Stimulated activated CD4-positive, alpha-beta T cell treated with anti-CD3 and anti-CD28 coated beads, Interleukin-12 subunit alpha, Interleukin-12 subunit beta, amount 100 ng/mL, for 24 hours (primary cell): ENCODE results near the gene ARID2.

Source experiments
- DNase-seq, 2 experiments: peaks; one replicate each; pipeline ENCODE4 v3.0.0-alpha.2; 2020; ENCODE audit warnings: low read depth in 2 of 2

Gene ARID2

GRCh38 chr12:45762185-45763110, 32.9 kb downstream of the ARID2 start:
- DNase-seq = no peak

DNA sequence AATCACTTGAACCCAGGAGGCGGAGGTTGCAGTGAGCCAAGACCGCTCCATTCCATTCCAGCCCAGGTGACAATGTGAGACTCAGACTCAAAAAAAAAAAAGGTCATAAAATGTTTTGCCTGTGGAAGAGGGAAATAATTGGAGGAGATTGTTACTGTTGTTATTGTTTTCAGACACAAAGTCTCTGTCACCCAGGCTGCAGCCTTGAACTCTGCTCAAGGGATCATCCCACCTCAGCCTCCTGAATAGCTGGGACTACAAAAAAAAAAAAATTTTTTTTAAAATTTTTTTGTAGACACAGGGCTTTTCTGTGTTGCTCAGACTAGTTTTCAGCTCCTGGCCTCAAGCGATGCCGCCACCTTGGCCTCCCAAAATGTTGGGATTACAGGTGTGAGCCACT, 33.9 kb downstream of the ARID2 start:
- DNase-seq = no peak

GRCh38 chr12:45768194-45768593, 38.7 kb downstream of the ARID2 start:
- DNase-seq = no peak

- DNase-seq = no peak
Observed at GRCh38 chr12:45773747-45774146, 44.2 kb downstream of the ARID2 start.

DNA sequence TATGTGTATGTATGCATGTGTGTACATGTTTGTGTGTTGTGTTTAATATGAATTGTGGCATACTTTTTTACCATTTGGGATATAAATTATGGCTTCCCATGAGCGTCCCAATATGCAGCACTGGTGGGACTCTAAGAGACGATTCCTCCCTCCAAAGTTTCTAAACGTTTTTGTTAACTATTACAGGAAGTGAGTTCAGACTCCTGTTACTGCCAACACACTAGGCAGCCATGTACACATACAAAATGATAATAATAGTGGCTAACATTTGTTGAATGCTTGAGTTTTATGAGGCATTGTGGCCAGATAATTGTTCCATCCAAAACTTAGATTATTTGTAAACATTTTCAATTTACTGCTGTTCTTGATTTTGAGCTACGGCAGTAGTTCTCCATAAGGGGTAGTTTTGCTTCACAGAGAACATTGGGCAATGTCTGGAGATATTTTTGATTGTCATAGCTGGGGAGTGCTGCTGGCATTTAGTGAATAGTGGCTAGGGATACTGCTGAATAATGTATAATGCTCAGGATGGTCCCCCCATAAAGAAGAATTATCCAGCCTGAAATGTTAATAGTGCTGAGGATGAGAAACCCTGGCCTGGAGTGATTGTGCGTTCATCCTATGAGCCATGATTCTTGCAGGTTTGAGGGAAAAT, 45.1 kb downstream of the ARID2 start:
- DNase-seq = no peak

- no peak for DNase-seq
Observed at GRCh38 chr12:45775465-45775864, 46.0 kb downstream of the ARID2 start.

DNA sequence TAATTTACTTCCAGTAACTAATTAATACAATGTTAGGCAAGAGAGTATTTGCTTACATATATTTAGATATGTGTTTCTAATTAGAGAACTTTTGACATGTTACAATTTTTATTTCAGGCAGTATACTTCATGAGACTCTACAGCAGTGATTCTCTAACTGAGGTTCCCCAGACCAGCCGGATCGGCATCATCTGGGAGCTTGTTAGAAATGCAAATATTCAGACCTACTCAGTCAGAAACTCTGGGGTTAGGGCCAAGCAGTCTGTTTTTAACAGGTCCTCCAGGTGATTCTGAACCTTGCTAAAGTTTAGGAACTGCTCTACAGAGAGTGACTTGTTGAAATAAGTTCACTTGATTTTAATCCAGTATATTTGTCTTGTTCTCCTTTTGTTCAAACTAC, 46.5 kb downstream of the ARID2 start:
- DNase-seq = no peak

GRCh38 chr12:45779936-45780335, 50.4 kb downstream of the ARID2 start:
- no peak for DNase-seq

DNA sequence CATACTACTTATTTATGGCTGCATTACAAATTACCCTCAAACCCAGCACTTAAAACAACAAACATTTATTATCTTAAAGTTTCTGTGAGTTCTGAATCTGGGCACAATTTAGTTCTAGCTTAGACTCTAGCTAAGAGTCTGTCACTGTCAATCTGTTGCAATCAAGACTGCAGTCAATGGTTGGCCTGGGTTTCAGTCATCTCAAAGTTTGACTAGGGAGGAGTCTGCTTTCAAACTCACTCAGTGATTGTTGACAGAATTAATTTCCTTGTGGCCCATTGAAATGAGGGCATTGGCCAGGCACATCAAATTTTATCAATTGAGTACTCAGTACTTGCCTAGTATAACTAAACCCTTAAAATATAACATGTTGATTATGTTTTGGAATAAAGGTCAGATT, 51.6 kb downstream of the ARID2 start:
- no peak for DNase-seq

DNA sequence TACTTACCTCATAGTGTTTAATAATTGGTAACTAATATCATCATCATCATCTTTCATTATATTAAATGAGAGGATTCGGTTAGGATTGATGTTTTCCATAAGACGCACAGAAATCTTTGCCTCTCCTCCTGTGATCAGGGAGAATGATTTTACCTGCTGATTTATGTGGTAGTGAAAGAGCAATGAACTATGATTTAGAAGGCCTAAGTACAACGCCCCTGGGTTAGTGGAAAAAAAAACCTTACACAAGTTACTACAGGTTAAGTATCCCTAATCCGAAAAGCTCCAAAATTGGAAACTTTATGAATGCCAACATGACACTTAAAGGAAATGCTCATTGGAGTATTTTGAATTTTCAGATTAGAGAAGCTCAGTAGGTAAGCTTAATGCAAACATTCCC, 55.8 kb downstream of the ARID2 start:
- DNase-seq = no peak

DNA sequence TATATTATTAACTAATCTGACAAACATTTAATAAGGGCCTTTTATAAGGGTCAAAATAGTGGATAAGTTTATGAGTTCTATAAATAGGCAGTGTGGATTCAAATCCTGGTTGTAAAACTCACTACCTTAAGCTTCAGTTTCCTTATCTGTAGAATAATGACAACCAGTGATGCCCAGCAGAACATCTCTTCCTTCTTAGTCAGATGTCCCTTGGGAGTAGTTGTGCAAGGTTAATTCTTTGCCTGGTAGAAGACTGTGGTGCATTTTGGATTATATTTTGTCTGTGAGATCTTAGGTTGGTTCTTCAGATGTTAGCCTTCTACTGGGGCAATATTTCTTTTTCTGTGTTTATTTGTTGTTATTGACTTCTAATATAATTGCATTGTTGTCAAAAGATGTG, 59.5 kb downstream of the ARID2 start:
- DNase-seq = no peak

DNA sequence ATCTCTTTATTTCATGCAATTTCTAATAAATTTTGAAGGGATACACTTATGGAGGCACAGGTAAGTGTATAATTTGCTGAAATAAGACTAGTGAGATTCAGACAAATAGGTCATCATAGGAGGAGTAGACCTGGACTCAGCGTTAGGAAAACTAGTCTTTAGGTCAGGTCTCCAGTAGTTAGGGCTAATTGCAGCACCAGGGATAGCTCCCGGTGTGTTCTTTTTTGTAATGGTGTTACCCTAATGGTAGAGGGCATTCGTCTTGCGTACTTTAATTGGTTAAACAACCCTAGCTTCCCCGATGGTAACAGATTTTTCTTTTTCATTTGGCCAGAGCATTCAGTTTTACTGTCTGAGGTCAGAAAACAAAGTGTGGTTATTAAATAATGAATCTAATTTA, 64.9 kb downstream of the ARID2 start:
- no peak for DNase-seq

DNA sequence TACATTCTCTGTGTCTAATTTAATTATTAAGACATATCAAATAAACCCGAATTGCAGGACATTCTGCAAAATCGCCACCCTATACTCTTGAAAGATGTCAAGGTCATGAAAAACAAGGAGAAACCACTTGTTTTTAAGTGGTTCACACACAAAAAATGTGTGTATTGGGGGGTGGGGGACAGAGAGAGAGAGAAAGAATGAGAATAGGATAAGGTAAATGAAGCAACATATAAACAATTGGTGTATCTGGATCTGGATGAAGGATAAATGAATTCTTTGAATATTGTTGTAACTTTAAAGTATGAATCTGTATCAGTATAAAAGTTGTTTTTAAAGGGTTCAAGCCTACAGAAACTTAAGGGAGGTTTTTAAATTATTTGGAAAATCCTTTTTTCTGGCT, 72.1 kb downstream of the ARID2 start:
- DNase-seq = no peak

- DNase-seq = no peak
Observed at GRCh38 chr12:45803111-45803510, 73.6 kb downstream of the ARID2 start.

DNA sequence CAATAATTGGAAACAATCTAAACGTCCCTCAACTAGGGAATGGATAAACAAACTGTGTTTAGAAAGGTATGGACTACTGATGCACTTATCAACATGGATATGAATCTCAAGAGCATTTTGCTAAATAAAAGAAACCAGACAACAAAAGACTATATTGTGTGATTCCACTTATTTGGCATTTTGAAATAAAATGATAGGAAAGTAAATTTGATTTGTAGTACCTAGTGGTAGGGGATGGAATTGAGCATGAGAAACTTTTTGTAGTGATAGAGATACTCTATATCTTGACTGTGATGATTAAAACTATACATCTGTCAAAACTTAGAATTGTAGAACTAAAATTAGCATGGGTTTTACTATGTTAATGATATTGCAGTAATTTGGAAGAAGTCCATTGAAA, 87.1 kb downstream of the ARID2 start:
- no peak for DNase-seq

DNA sequence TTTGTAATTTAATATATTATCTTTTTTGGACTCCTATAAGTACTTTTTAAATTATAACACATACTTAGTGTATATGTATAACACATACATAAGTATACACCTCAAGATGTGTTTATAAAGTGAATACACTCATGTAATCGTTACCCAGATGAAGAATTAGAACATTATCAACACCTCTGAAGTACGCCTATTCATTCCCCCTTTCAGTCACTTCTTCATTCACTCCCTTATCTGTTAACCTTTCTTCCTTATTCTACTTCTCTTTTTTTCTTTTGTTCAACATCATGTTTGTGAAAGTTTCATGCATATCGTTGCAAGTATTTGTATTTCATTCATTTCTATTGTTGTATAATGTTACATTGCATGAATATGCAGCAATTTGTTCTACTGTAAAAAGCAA, 98.5 kb downstream of the ARID2 start:
- DNase-seq = no peak

- DNase-seq = no peak
Observed at GRCh38 chr12:45828402-45828801, 98.9 kb downstream of the ARID2 start.

- no peak for DNase-seq
Observed at GRCh38 chr12:45831590-45831989, 102.1 kb downstream of the ARID2 start.

DNA sequence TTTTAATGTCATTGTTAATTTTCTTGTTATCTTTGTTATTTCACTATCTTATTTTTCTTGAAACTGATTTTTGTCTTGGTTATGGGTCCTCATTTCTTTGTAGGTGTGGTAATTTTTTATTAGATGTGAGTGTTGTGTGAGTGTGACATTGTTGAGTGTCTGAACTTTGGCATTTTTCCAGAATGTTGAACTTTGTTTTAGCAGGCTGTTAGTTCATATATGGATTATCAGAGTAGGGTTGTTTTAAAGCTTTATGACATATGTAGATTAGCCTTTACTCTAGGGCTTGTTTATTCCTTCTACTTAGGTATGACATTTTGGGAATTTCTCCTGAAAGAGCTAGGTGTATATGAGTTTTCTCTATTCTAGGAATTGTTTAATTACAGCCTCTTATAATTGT, 103.9 kb downstream of the ARID2 start:
- DNase-seq = no peak

DNA sequence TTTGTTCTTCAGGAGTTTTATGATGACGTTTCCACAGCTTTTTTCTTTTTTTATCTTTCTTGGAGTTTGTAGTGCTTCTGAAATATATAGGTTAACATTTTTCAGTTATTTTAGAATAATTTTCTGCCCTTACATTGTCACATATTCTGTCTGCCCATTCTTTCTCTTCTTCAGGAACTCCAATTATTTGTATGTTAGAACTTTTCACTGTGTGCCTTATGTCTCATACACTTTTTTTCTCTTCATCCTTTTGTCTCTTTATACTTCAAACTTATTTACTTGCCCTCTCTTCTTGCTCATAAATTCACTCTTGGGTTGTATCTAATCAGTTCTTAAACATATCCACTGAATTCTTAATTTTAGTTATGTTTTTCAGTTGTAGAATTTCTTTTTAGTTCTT, 105.3 kb downstream of the ARID2 start:
- no peak for DNase-seq

GRCh38 chr12:45839917-45840316, 110.4 kb downstream of the ARID2 start:
- no peak for DNase-seq

GRCh38 chr12:45849289-45849688, 119.8 kb downstream of the ARID2 start:
- no peak for DNase-seq

GRCh38 chr12:45850302-45850701, 120.8 kb downstream of the ARID2 start:
- DNase-seq = no peak
